Skeletal muscle tissue (tissue), 4 donors: ENCODE measurements around the gene DYNLT2B. TPM values are rescaled to one million over a fixed set of nuclear protein-coding genes. Genes with fewer than 3 reads are reported as not detected.
"Not testable (repeated sequence)": the region's sequence is repeated elsewhere in the genome, so short reads cannot be mapped to it uniquely, and the experiment has no call there.

ENCODE experiments used
- H3K27ac ChIP-seq: one replicate; pipeline ENCODE4 v1.7.0; 2013; ENCODE audit warnings: mild to moderate bottlenecking, low read depth, low read length, inconsistent platforms
- H3K27me3 ChIP-seq, 3 donors: one replicate each; pipeline ENCODE4 v1.7.0; 2013; ENCODE audit warnings: low read length in 3 of 3; ENCODE audit not compliant: control insufficient read depth in 3 of 3, insufficient read depth in 3 of 3
- H3K36me3 ChIP-seq, 3 donors: one replicate each; pipeline ENCODE4 v1.7.0; 2013; ENCODE audit warnings: low read length in 3 of 3; ENCODE audit not compliant: control insufficient read depth in 3 of 3, insufficient read depth in 3 of 3
- H3K4me1 ChIP-seq, 3 donors: one replicate each; pipeline ENCODE4 v1.7.0; 2013; ENCODE audit warnings: low read length in 3 of 3, mild to moderate bottlenecking in 3 of 3; ENCODE audit not compliant: control insufficient read depth in 3 of 3, insufficient read depth in 3 of 3
- H3K4me3 ChIP-seq, 3 donors: one replicate each; pipeline ENCODE4 v1.7.0; 2013; ENCODE audit warnings: low read length in 3 of 3
- H3K9ac ChIP-seq, 3 donors: one replicate each; pipeline ENCODE4 v1.7.0; 2013; ENCODE audit warnings: low read length in 3 of 3, mild to moderate bottlenecking in 3 of 3, moderate library complexity in 2 of 3, low read depth in 1 of 3
- H3K9me3 ChIP-seq, 3 donors: one replicate each; pipeline ENCODE4 v1.7.0; 2013; ENCODE audit warnings: low read length in 3 of 3; ENCODE audit not compliant: control insufficient read depth in 3 of 3
- total RNA-seq: library from RNA; depleted of rRNA; stranded (reverse); fragments of >200 nt; gene quantifications from one replicate; pipeline ENCODE4 v1.2.3, GENCODE V29; 2014
- donor health status: Osteomylitis.

DYNLT2B gene
- total RNA-seq, 1 donor from 2014 or later: 4.2 TPM

DNA sequence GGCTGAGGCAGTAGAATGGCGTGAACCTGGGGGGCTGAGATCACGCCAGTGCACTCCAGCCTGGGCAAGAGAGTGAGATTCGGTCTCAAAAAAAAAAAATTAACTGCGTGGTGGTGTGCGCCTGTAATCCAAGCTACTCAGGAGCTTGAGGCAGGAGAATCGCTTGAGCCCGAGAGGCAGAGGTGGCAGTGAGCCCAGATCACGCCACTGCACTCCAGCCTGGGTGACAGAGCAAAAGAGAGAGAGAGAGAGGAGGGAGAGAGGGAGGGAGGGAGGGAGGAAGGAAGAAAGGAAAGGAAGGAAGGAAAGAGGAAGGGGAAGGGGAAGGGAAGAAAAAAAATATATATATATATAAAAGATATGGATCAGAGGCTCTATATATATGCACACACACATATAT is 14.1 kb upstream of the DYNLT2B start:
- Histone ChIP-seq H3K4me3 (no peak overlapping the region), H3K36me3 (no peaks in the 10 kb centered on the region), H3K4me1 (no peaks in the 10 kb centered on the region), H3K27ac (no peak overlapping the region), H3K9me3 (no peaks in the 10 kb centered on the region), H3K9ac (no peak overlapping the region), H3K27me3 (peaks cover 0 to 5% (median 4%) of the 10 kb centered on the region in 3 donors)

DNA sequence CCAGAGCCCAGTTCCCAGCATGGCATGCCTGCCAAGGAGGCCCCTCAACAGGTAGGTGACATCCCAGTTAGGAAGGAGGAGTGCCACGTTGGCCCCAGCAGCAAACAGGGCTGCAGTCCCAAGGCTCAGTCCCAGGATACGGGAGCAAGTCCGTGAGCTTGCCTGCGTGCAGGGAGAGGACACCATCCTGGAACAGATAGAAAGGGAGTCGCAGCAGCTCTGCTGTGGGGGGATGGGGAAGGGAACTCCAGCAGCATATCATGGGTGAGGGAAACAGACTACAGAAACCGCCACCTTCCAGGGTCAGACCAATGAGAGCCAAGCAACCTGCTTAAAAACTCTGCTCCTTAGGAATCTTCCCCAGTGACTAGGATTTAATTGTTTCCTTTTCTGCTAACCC is 9.4 kb upstream of the DYNLT2B start:
- Histone ChIP-seq H3K4me3 (no peak overlapping the region), H3K36me3 (peaks cover 0 to 3% (median 0%) of the 10 kb centered on the region in 3 donors), H3K9ac (no peak overlapping the region), H3K4me1 (peaks cover 0 to 7% (median 3%) of the 10 kb centered on the region in 3 donors), H3K27me3 (peaks cover 0 to 4% (median 0%) of the 10 kb centered on the region in 3 donors), H3K9me3 (no peaks in the 10 kb centered on the region), H3K27ac (no peak overlapping the region)

DNA sequence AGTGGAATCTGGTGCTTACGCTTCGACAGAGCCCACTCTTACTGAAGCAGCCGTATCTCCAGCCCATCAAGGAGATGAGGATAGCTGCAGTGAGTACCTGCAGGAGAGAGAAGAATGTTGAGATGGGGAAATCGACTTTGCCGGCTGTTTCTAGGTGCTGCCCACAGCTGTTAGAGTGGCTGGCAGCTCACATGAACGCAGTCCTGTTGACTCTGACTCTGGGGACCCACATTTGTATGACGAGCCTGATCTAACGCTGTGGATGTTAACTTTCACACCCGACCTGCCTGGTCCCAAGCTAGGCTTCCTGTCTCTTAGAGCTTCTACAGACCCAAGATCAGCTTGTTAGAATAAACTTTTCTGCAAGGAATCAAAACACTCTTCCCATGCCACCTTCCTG is 8.9 kb upstream of the DYNLT2B start:
- H3K27me3 ChIP-seq: peaks cover 0 to 4% (median 0%) of the 10 kb centered on the region in 3 donors
- no peak overlapping the region for H3K4me3 ChIP-seq
- no peak overlapping the region for H3K27ac ChIP-seq
- no peak overlapping the region for H3K9ac ChIP-seq
- H3K4me1 ChIP-seq: peaks cover 0 to 7% (median 3%) of the 10 kb centered on the region in 3 donors
- no peaks in the 10 kb centered on the region for H3K9me3 ChIP-seq
- peaks cover 0 to 3% (median 0%) of the 10 kb centered on the region in 3 donors for H3K36me3 ChIP-seq

DNA sequence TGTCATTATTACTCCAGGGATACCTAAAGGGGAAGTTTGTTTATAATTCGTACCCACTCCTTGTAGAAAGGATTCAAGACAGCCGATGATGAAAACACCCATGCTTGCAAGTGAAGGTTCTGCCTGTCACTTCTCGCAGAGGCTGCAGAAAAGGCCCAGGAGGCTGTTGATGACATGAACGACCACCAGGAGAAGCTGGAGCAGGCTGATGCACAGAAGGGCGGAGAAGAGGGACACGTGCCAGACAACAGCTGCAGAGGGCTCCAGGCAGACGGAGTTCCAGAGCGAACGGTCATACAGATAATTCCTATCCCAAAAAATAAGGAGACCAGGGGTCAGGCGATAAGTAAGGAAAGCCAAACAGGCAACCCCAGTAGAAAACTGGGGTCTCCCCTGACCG is 5.7 kb upstream of the DYNLT2B start:
- peaks cover 0 to 3% (median 0%) of the 10 kb centered on the region in 3 donors for H3K36me3 ChIP-seq
- H3K9ac ChIP-seq: no peak overlapping the region

DNA sequence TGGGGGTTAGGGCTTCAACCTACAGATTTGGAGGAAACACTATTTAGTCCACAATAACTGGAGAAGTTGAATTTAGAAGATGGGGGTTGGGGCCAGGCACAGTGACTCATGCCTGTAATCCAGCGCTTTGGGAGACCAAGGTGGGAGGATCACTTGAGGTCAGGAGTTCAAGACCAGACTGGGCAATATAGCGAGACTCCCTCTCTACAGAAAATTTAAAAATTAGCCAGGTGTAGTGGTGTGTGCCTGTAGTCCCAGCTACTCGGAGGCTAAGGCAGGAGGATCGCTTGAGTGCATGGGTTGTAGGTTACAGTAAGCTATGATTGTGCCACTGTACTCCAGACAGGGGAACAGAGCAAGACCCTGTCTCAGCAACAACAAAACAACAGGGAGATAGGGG is 5.0 kb upstream of the DYNLT2B start:
- no peak overlapping the region for H3K27ac ChIP-seq
- peaks cover 0 to 3% (median 0%) of the 10 kb centered on the region in 3 donors for H3K36me3 ChIP-seq
- H3K27me3 ChIP-seq: peaks cover 0 to 4% (median 0%) of the 10 kb centered on the region in 3 donors
- peaks cover 0 to 7% (median 6%) of the 10 kb centered on the region in 3 donors for H3K4me1 ChIP-seq
- H3K9me3 ChIP-seq: no peaks in the 10 kb centered on the region
- no peak overlapping the region for H3K9ac ChIP-seq
- no peak overlapping the region for H3K4me3 ChIP-seq

More for the DNA sequence above, 5.7 kb upstream of the DYNLT2B start:
- peaks cover 0 to 7% (median 6%) of the 10 kb centered on the region in 3 donors for H3K4me1 ChIP-seq
- no peak overlapping the region for H3K4me3 ChIP-seq
- H3K27ac ChIP-seq: no peak overlapping the region
- peaks cover 0 to 4% (median 0%) of the 10 kb centered on the region in 3 donors for H3K27me3 ChIP-seq
- H3K9me3 ChIP-seq: no peaks in the 10 kb centered on the region

DNA sequence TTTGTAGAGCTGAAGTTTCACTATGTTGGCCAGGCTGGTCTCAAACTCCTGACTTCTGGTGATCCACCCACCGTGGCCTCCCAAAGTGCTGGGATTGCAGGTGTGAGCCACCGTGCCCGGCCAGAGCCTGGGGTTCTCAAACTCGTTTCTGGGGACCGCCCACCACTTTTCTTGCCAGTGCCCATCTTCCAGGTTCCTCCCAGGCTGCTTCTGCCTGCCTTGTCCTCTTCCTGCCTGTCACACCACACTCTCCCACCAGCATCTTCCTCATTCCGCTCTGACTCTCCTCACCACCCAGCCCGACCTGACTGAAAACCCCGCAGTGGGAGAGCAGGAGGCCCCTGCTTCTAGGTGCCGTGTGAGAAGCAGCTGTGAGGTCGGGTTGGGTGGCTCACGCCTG is 3.1 kb upstream of the DYNLT2B start:
- Histone ChIP-seq H3K27ac (no peak overlapping the region), H3K4me1 (peaks cover 0 to 7% (median 6%) of the 10 kb centered on the region in 3 donors), H3K9ac (no peak overlapping the region), H3K36me3 (peaks cover 0 to 3% (median 0%) of the 10 kb centered on the region in 3 donors), H3K9me3 (no peaks in the 10 kb centered on the region), H3K27me3 (no peaks in the 10 kb centered on the region), H3K4me3 (no peak overlapping the region)

DNA sequence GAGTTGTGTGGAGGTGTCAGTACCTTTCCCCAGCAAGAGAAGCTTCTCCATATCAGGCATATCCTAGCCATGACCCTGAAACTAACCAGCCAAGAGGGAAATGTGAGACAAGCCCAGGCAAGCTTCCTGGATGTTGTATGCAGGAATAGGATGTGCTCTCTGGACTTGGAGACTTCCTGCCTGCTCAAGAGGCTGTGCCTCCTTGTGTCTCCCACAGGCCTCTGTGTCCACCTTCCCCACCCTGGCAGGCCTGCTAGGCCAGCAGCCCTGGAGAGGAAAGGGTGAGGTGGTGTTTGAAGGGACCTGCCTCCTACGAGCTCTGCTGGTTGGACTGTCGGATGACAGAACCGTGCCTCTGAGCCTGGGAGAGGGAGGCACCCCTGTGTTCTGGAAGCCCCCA is 2.1 kb upstream of the DYNLT2B start:
- H3K9me3 ChIP-seq: no peaks in the 10 kb centered on the region
- peaks cover 0 to 3% (median 0%) of the 10 kb centered on the region in 3 donors for H3K36me3 ChIP-seq
- H3K27me3 ChIP-seq: no peaks in the 10 kb centered on the region
- H3K9ac ChIP-seq: no peak overlapping the region
- H3K4me1 ChIP-seq: peaks cover 0 to 7% (median 6%) of the 10 kb centered on the region in 3 donors
- H3K27ac ChIP-seq: no peak overlapping the region
- H3K4me3 ChIP-seq: no peak overlapping the region

DNA sequence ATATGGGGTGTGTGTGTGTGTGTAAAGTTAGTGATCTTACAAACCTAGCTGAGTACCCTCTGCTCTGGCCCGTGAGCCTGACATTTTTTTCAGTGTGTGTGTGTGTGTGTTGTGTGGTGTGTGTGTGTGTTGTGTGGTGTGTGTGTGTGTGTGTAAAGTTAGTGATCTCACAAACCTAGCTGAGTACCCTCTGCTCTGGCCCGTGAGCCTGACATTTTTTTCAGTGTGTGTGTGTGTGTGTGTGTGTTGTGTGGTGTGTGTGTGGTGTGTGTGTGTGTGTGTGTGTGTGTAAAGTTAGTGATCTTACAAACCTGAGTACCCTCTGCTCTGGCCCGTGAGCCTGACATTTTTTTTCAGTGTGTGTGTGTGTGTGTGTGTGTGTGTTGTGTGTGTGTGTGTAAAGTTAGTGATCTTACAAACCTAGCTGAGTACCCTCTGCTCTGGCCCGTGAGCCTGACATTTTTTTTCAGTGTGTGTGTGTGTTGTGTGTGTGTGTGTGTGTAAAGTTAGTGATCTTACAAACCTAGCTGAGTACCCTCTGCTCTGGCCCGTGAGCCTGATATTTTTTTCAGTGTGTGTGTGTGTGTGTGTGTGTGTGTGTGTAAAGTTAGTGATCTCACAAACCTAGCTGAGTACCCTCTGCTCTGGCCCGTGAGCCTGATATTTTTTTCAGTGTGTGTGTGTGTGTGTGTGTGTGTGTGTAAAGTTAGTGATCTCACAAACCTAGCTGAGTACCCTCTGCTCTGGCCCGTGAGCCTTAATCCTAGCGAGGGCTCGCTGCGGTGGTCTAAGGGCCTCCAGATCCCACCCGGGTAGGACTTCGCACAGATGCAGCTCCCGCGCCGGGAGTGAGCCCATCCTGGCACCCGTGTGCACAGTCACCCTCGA is 997 bp downstream of the DYNLT2B start:
- H3K4me1 ChIP-seq, H3K9me3 ChIP-seq, H3K36me3 ChIP-seq, H3K27me3 ChIP-seq: not testable (repeated sequence)
- Histone ChIP-seq H3K9ac (peak overlapping the region; percentile 82 to 87 (median 86)), H3K27ac (peak overlapping the region; percentile 81), H3K4me3 (peak overlapping the region; percentile 76 to 96 (median 89))

DNA sequence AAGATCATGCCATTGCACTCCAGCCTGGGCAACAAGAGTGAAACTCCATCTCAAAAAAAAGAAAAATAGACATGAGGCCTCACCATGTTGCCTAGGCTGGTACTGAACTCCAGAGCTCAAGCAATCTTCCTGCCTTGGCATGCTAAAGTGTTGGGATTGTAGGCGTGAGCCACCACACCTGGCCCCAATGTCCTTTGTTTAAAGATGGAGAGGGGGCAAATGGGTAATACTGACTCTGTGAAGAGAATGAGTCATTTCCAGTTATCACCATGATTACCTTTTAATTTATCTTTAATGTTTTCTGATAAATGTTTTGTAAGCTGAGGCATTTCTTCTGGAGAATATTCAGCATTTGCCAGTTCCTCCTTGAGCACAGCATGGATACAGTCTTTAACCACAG is 2.2 kb downstream of the DYNLT2B start:
- Histone ChIP-seq H3K9me3 (no peaks in the 10 kb centered on the region), H3K36me3 (no peaks in the 10 kb centered on the region), H3K4me3 (no peak overlapping the region), H3K9ac (no peak overlapping the region), H3K4me1 (peaks cover 0 to 2% (median 0%) of the 10 kb centered on the region in 3 donors), H3K27me3 (no peaks in the 10 kb centered on the region), H3K27ac (no peak overlapping the region)

DNA sequence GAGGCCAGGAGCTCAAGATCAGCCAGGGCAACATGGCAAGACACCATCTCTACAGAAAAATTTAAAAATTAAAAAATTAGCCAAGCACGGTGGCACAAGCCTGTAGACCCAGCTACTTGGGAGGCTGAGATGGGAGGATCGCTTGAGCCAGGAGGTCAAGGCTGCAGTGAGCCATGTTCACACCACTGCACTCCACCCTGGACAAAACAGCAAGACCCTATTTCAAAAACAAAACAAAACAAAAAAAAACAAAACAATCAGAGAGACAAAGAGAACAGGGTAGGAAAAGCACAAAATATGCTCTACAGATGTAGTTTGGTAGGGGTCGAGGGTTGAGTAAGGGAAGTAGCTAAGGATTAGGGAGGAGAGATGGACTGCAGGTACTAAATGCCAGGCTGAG is 3.4 kb downstream of the DYNLT2B start:
- H3K4me1 ChIP-seq: no peaks in the 10 kb centered on the region
- no peak overlapping the region for H3K4me3 ChIP-seq
- H3K27me3 ChIP-seq: no peaks in the 10 kb centered on the region

More for the DNA sequence above, 3.4 kb downstream of the DYNLT2B start:
- Histone ChIP-seq H3K27ac (no peak overlapping the region), H3K9ac (no peak overlapping the region), H3K9me3 (no peaks in the 10 kb centered on the region), H3K36me3 (no peaks in the 10 kb centered on the region)
